ENCODE data around the gene TTC6. TPM values are rescaled to one million over a fixed set of nuclear protein-coding genes. Genes with fewer than 3 reads are reported as not detected.

The TTC6 gene
- total and polyA plus RNA-seq, 3 donors from 2014 or later: 11.2 to 17.2 (median 12.4) TPM

DNA sequence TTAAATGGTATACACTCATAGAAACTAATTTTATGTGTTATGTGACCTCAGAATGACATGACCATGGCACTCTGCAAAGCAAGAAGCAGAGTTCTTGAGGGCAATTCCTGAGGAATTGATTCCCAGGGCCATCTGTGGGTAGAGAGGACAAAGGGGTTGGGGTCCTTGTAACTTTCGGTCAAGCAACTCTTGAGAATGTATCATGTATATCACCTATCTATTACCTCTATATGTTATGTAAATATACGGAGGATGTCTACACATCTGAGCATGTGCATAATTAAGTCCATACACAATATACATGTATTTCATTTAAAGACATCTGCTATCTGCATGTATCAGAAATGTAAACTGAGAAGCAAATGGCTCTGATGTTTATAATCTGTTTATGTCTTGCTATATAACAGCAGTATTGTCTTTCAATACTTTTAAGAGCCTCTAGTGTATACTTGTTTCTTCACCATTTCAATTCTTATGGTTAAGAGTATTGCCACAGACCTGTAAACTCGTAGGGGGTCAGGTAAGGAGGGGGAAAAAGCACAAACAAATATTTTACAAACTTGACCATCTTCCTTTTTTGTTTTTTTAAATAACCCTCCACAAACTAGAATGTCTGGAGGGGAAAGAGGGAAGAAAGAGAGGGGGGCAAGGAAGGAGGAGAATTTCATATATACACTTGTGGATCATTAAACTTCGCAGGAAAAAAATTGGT, 4.8 kb upstream of the TTC6 start:
- Histone ChIP-seq H3K27me3 (peaks cover 10% of the 10 kb centered on the region), H3K4me1 (peaks cover 2% of the 10 kb centered on the region), H3K36me3 (ENCODE audit: low read depth, missing control alignments) (no peaks in the 10 kb centered on the region), H3K27ac (no peak overlapping the region), H3K4me3 (no peak overlapping the region), H3K9me3 (no peaks in the 10 kb centered on the region)
- 21 to 28% methylated on average over 4 of the region's 4 CpGs for WGBS, 2 donors
- TF ChIP-seq POLR2A (IDR thresholded peaks at IDR 0.05): no peak
- intact Hi-C loops (cut with DNase I; ENCODE audit: low total_unique reads): loop anchor here (10.0 kb wide), 1 partner anchor 336 kb away; no protein-coding TSS in a partner anchor
- DNase-seq: no peak

DNA sequence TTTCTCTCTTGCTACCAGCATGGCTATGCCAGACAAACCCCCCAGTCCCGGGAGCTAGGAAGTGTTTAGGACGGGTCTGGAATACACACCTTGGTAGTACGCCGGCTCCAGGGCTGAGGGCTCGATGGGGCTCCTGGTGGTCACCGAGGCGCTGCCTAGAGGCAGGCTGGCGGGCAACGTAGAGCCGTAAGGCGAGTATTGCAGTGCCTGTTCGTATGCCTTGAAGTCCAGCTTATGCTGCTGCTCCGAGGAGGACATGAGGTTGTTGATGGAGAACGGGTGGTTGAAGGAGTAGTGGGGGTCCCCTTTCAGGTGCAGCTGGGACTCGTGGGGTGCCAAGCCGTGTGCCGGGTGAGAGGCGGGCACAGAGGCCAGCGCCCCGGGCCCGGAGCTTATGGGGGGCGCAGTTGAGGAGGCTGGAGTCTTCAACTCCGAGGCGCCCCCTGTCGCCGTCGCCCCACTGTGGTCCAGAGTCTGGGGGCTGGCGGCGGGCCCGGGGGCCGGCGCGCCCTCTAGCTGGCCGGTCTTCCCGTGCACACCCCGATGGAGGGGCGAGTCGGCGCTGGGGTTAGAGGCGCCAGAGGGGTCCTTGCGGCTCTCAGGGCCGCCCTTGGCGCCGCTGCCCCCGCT, 4.0 kb upstream of the TTC6 start:
- WGBS, 2 donors: 7 to 20% methylated on average over 12 to 35 of the region's 45 CpGs
- H3K4me1 ChIP-seq: peaks cover 8% of the 10 kb centered on the region
- no peaks in the 10 kb centered on the region for H3K9me3 ChIP-seq
- H3K4me3 ChIP-seq: peak overlapping the region; percentile 29 to 52
- TF ChIP-seq POLR2A (IDR thresholded peaks at IDR 0.05) (no peak), CTCF (IDR thresholded peaks at IDR 0.05) (no peak)
- no peak overlapping the region for H3K27ac ChIP-seq
- intact Hi-C loops (cut with DNase I; ENCODE audit: low total_unique reads): loop anchor here (10.0 kb wide), 1 partner anchor 337 kb away; no protein-coding TSS in a partner anchor
- no peak for DNase-seq
- peaks cover 10% of the 10 kb centered on the region for H3K27me3 ChIP-seq
- H3K36me3 ChIP-seq (ENCODE audit: low read depth, missing control alignments): no peaks in the 10 kb centered on the region

- WGBS, 2 donors: 7% methylated on average over 9 of the region's 58 CpGs; no CpG with 5 or more reads in 1 of the 2 donors
- intact Hi-C loops (cut with DNase I; ENCODE audit: low total_unique reads): loop anchor here (10.0 kb wide), 1 partner anchor 337 kb away; no protein-coding TSS in a partner anchor
- Histone ChIP-seq H3K4me3 (peak overlapping the region; percentile 29 to 52), H3K27ac (no peak overlapping the region), H3K36me3 (ENCODE audit: low read depth, missing control alignments) (no peaks in the 10 kb centered on the region), H3K9me3 (no peaks in the 10 kb centered on the region), H3K27me3 (peaks cover 10% of the 10 kb centered on the region), H3K4me1 (peaks cover 8% of the 10 kb centered on the region)
- TF ChIP-seq CTCF (IDR thresholded peaks at IDR 0.05): no peak
- no peak for TF ChIP-seq POLR2A (IDR thresholded peaks at IDR 0.05)
- DNase-seq: peak; percentile 23
Measured at GRCh38 chr14:37591941-37592481, 3.4 kb upstream of the TTC6 start.

DNA sequence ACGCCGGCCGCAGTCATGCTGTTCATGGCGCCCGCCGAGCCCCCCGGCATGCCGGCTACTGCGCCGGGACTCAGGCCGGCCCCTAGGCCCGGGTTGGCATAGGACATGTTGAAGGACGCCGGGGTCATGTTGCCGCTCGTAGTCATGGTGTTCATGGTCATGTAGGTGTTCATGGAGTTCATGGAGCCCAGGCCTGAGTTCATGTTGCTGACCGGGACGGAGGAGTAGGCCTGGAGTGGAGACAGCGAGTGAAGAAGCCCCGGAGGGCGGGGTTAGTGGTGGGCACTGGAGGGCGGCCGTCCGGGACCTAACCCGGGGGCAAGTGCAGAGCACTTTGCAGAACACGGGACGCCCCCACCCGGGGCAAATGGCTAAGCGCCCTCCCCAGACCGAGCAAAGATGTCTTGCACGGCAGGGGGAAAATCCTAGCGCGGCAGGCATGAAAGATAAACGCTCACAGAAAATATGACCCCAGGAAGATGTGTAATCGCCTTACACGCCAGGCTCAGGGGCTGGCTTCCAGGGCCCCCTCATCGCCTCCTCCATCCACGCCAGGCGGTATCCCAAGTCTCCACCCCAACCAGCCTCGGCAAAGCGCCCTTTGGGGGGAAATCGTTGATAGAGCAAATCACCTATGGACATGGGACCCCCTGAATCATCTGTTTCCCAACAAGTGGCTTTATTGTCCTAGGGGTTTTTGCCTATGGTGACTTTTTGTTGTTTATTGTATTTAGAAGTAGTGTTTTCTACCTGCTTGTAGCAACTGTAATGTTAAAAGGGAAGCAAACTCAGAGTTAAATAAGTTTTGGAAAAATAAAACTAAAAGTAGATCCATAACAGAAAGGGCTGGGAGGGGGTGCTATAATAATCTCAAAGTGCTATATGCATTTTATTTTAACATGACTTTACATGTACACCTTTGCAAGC, 2.7 kb upstream of the TTC6 start:
- no peak for DNase-seq
- Histone ChIP-seq H3K27me3 (peaks cover 10% of the 10 kb centered on the region), H3K4me1 (peaks cover 8% of the 10 kb centered on the region), H3K4me3 (peak overlapping the region; percentile 29 to 52), H3K27ac (no peak overlapping the region), H3K36me3 (ENCODE audit: low read depth, missing control alignments) (no peaks in the 10 kb centered on the region), H3K9me3 (no peaks in the 10 kb centered on the region)
- WGBS, 2 donors: 6 to 9% methylated on average over 30 to 42 of the region's 42 CpGs
- intact Hi-C loops (cut with DNase I; ENCODE audit: low total_unique reads): loop anchor here (10.0 kb wide), 1 partner anchor 338 kb away; no protein-coding TSS in a partner anchor
- TF ChIP-seq CTCF (IDR thresholded peaks at IDR 0.05) (no peak), POLR2A (IDR thresholded peaks at IDR 0.05) (no peak)

Data from testis (tissue), 3 donors.